ENCODE results near the gene EFNB3.

The EFNB3 gene

GRCh38 chr17:7674934-7675333, 30.1 kb upstream of the EFNB3 start:
- no peak for DNase-seq (ENCODE audit: low spot score)
- in situ Hi-C loops (cut with MboI; ENCODE audit: low sequenced_read_pairs, unreplicated experiment): no loop called here
- no peak for TF ChIP-seq CTCF (IDR thresholded peaks at IDR 0.05; ENCODE audit: borderline replicate concordance, control extremely low read depth, extremely low read depth, insufficient read depth, missing control alignments)

GRCh38 chr17:7676533-7676932, 28.5 kb upstream of the EFNB3 start:
- in situ Hi-C loops (cut with MboI; ENCODE audit: low sequenced_read_pairs, unreplicated experiment): no loop called here
- no peak for DNase-seq (ENCODE audit: low spot score)
- no peak for TF ChIP-seq CTCF (IDR thresholded peaks at IDR 0.05; ENCODE audit: borderline replicate concordance, control extremely low read depth, extremely low read depth, insufficient read depth, missing control alignments)

- TF ChIP-seq CTCF (IDR thresholded peaks at IDR 0.05; ENCODE audit: borderline replicate concordance, control extremely low read depth, extremely low read depth, insufficient read depth, missing control alignments): no peak
- no peak for DNase-seq (ENCODE audit: low spot score)
- in situ Hi-C loops (cut with MboI; ENCODE audit: low sequenced_read_pairs, unreplicated experiment): no loop called here
Measured at GRCh38 chr17:7677388-7678067, 27.5 kb upstream of the EFNB3 start.

GRCh38 chr17:7684851-7685532, 20.0 kb upstream of the EFNB3 start:
- in situ Hi-C loops (cut with MboI; ENCODE audit: low sequenced_read_pairs, unreplicated experiment): no loop called here
- no peak for DNase-seq (ENCODE audit: low spot score)
- no peak for TF ChIP-seq CTCF (IDR thresholded peaks at IDR 0.05; ENCODE audit: borderline replicate concordance, control extremely low read depth, extremely low read depth, insufficient read depth, missing control alignments)

- in situ Hi-C loops (cut with MboI; ENCODE audit: low sequenced_read_pairs, unreplicated experiment): no loop called here
Measured at GRCh38 chr17:7685533-7686221, 19.3 kb upstream of the EFNB3 start.

More at GRCh38 chr17:7685533-7686221, 19.3 kb upstream of the EFNB3 start:
- DNase-seq (ENCODE audit: low spot score): peak; percentile 90
- TF ChIP-seq CTCF (IDR thresholded peaks at IDR 0.05; ENCODE audit: borderline replicate concordance, control extremely low read depth, extremely low read depth, insufficient read depth, missing control alignments): no peak
